PFSK-1 (cell line): ENCODE results near the gene PFKFB3.

Source experiments
- POLR2AphosphoS5 ChIP-seq: IDR thresholded peaks from 2 replicates; pipeline ENCODE4 v1.6.1; 2012; ENCODE audit warnings: low read depth, mild to moderate bottlenecking, control low read depth, low read length, moderate library complexity
- SIN3A ChIP-seq: IDR thresholded peaks from 2 replicates; pipeline ENCODE4 v1.6.1; 2012; ENCODE audit warnings: mild to moderate bottlenecking, low read length, moderate library complexity, borderline replicate concordance; ENCODE audit not compliant: insufficient read depth
- TAF1 ChIP-seq: IDR thresholded peaks from 2 replicates; pipeline ENCODE4 v1.6.1; 2012; ENCODE audit warnings: low read length, control low read depth, borderline replicate concordance; ENCODE audit not compliant: insufficient read depth

GRCh38 chr10:6215683-6216484 is 13.2 kb downstream of the PFKFB3 start:
- TF ChIP-seq SIN3A (no peak), POLR2AphosphoS5 (no peak), TAF1 (no peak)
